BLaER1 (cell line): Measurements from ENCODE around the gene PTPRT.

Experiments used
- H3K27ac ChIP-seq: shearing (Covaris generic); formaldehyde crosslinking; 2 replicates; pipeline ENCODE4 v1.8.1; 2022
- H3K27me3 ChIP-seq: shearing (Covaris generic); formaldehyde crosslinking; 2 replicates; pipeline ENCODE4 v1.8.1; 2022
- H3K36me3 ChIP-seq: shearing (Covaris generic); formaldehyde crosslinking; 2 replicates; pipeline ENCODE4 v1.8.1; 2022
- H3K4me1 ChIP-seq: shearing (Covaris generic); formaldehyde crosslinking; 2 replicates; pipeline ENCODE4 v1.8.1; 2022
- H3K4me2 ChIP-seq: shearing (Covaris generic); formaldehyde crosslinking; 2 replicates; pipeline ENCODE4 v1.8.1; 2022
- H3K4me3 ChIP-seq: shearing (Covaris generic); formaldehyde crosslinking; 2 replicates; pipeline ENCODE4 v1.8.1; 2022
- H3K9ac ChIP-seq: shearing (Covaris generic); formaldehyde crosslinking; 2 replicates; pipeline ENCODE4 v1.8.1; 2022
- H3K9me3 ChIP-seq: shearing (Covaris generic); formaldehyde crosslinking; 2 replicates; pipeline ENCODE4 v1.8.1; 2022
- H4K20me1 ChIP-seq: shearing (Covaris generic); formaldehyde crosslinking; 2 replicates; pipeline ENCODE4 v1.8.1; 2022
- Cebpa-rat ChIP-seq: shearing (Covaris generic); IDR thresholded peaks from 2 replicates; pipeline ENCODE4 v1.8.1; 2022

Gene PTPRT

DNA sequence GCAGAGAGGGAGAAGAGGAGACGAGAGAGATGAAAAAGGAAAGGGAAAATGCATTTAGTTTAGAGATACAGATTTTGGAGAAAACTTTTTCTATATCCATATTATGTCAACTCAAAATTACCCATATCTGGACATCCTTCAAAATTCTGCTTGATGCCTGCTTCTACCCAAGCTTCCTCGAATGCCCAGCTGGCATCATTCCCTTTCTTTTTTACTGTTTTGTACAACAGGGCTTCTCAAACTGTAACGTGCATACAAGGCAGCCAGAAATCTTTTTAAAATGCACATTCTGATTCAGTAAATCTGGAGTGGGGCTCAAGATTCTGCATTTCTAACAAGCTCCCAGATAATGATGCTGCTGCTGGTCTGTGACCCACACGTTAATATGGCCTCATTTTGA, 1108.8 kb downstream of the PTPRT start:
- Histone ChIP-seq H3K36me3 (no peaks in the 10 kb centered on the region), H4K20me1 (no peaks in the 10 kb centered on the region), H3K27me3 (no peaks in the 10 kb centered on the region), H3K4me1 (no peaks in the 10 kb centered on the region), H3K4me3 (no peak overlapping the region), H3K9ac (no peak overlapping the region), H3K4me2 (no peak overlapping the region), H3K27ac (no peak overlapping the region), H3K9me3 (no peaks in the 10 kb centered on the region)
- TF ChIP-seq Cebpa-rat, result no peak

DNA sequence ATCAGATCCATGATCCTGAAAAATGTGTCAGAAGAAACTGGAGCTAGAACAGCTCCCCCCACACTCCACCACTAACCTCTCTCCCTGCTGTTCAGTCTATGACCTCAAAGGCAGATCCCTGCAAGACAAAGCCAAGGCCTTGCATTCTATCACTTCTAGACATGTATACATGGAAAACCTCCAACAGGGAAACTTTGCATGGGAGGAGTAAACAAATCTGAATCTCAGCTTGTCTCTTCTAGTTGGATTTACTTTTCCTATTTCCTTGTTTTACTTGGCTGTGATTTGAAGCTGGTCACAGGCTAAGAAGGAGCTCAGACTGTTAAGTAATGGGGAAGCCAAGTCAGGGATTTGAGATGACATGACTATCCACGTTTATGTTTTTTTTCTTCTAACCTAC, 1114.8 kb downstream of the PTPRT start:
- no peaks in the 10 kb centered on the region for H4K20me1 ChIP-seq
- no peaks in the 10 kb centered on the region for H3K27me3 ChIP-seq
- no peak for TF ChIP-seq Cebpa-rat
- no peak overlapping the region for H3K4me3 ChIP-seq
- no peak overlapping the region for H3K4me2 ChIP-seq
- H3K27ac ChIP-seq, result no peak overlapping the region
- no peaks in the 10 kb centered on the region for H3K4me1 ChIP-seq
- H3K9me3 ChIP-seq, result no peaks in the 10 kb centered on the region
- H3K36me3 ChIP-seq, result no peaks in the 10 kb centered on the region
- no peak overlapping the region for H3K9ac ChIP-seq

DNA sequence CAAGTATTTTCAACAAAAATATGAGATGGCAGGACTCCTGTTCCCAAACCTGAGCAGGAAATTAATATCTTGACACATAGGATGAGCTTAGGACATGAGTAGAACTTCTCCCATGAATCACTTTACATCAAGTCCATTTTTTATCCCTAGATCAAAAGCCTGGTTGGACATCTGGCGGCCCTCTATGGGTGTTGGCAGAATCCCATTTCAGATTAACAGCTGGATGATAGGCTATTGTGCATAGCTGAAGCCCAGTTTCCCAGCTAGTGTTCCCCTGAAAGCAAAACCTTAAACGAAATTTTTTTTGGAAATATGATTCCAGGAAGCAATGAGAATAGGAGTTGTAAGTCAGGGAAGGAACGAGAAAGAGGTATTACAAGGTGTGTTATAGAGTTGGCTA, 1122.1 kb downstream of the PTPRT start:
- Histone ChIP-seq H3K36me3 (no peaks in the 10 kb centered on the region), H4K20me1 (no peaks in the 10 kb centered on the region), H3K4me3 (no peak overlapping the region), H3K9ac (no peak overlapping the region), H3K9me3 (no peaks in the 10 kb centered on the region), H3K27ac (no peak overlapping the region), H3K27me3 (no peaks in the 10 kb centered on the region), H3K4me2 (no peak overlapping the region), H3K4me1 (no peaks in the 10 kb centered on the region)
- no peak for TF ChIP-seq Cebpa-rat

DNA sequence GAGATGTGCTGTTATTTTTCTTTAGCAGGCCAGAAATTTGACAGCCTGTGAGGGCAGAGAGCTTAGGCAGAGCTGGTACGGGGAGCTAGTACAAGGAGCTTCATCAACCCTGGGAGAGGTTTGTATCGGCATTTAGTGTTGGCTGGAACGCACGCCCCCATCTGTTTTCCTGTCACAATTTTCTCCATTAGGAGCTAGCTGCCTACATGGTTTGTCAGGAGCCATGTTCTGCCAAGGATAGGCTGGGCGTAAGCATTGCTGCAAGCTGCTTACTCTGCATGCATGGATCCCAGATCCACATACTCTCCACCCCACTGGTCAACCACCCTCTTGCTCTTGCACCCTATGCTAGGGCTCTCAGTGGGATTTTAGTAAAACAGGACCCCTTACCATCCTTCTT, 1122.5 kb downstream of the PTPRT start:
- H3K9me3 ChIP-seq, result no peaks in the 10 kb centered on the region
- H3K36me3 ChIP-seq, result no peaks in the 10 kb centered on the region
- no peaks in the 10 kb centered on the region for H3K4me1 ChIP-seq
- H3K4me3 ChIP-seq, result no peak overlapping the region
- no peaks in the 10 kb centered on the region for H3K27me3 ChIP-seq
- no peak overlapping the region for H3K4me2 ChIP-seq
- H3K27ac ChIP-seq, result no peak overlapping the region
- H4K20me1 ChIP-seq, result no peaks in the 10 kb centered on the region
- no peak for TF ChIP-seq Cebpa-rat
- no peak overlapping the region for H3K9ac ChIP-seq

DNA sequence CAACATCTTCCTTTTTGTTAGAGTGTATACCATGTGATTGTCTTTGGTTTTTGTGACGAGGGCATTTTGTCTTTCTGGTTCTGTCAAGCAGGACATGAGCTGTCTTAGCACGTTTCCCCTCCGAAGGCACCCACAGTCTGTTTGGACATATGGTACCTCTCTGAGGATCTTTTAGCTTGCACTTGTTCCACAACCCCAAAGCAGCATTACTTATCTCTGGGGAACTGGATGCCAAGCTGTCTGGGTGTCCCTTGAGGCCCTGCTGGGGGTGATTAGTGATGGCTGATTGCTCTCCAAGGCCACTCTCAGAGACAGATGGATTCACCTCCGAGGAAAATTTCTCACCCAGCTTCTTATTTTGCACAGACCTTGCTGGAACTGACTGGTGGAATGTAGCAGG, 1126.6 kb downstream of the PTPRT start:
- Histone ChIP-seq H3K9ac (no peak overlapping the region), H3K4me2 (no peak overlapping the region), H3K4me1 (no peaks in the 10 kb centered on the region), H4K20me1 (no peaks in the 10 kb centered on the region), H3K4me3 (no peak overlapping the region), H3K9me3 (no peaks in the 10 kb centered on the region), H3K27me3 (no peaks in the 10 kb centered on the region), H3K36me3 (no peaks in the 10 kb centered on the region), H3K27ac (no peak overlapping the region)
- no peak for TF ChIP-seq Cebpa-rat

DNA sequence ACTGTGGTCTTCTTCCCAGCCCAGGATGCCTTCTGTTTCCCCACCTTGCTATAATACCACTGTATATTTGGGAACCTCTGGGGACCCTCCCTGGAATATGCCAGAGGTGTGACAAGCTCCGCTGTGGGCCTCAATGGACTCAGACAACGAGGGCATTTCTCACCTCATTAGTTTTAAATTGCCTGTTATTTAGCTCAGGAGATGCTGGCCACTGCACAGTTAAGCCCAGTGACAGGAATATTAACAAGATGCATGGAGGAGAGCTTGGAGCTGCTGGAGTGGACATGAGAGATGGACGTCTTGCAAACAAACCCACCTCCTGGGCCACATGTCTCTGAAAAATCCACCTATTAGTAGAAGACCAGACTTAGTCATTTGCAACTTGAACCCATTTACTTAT, 1136.4 kb downstream of the PTPRT start:
- TF ChIP-seq Cebpa-rat, result no peak
- Histone ChIP-seq H3K4me1 (0 out of 2 replicates have a peak, but pooled peaks cover 4% of the 10 kb centered on the region), H3K9ac (no peak overlapping the region), H3K4me2 (no peak overlapping the region), H3K27ac (no peak overlapping the region), H3K27me3 (no peaks in the 10 kb centered on the region), H3K4me3 (no peak overlapping the region), H4K20me1 (no peaks in the 10 kb centered on the region), H3K36me3 (no peaks in the 10 kb centered on the region), H3K9me3 (no peaks in the 10 kb centered on the region)

DNA sequence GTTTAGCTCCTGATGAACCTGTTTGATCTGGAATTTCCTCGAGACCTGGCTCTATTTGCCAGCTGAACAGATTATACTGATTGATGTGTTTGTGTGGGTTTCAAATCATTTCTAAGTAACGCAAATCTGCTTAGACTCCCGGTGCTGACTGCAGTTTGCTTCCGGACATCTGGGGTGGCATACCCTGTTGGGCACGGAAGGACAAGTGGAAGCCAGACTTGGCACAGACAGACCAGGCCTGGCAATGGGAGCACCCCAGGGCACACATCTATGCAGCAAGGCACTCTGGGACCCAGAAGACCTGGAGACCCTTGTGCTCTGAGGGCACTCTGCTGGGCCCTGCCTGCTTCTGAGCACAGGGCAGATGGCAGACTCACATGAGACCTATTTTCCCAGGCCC, 1137.8 kb downstream of the PTPRT start:
- Histone ChIP-seq H3K27me3 (no peaks in the 10 kb centered on the region), H4K20me1 (no peaks in the 10 kb centered on the region), H3K4me1 (0 out of 2 replicates have a peak, but pooled peaks cover 4% of the 10 kb centered on the region), H3K27ac (no peak overlapping the region), H3K4me3 (no peak overlapping the region), H3K9ac (no peak overlapping the region), H3K4me2 (no peak overlapping the region), H3K9me3 (no peaks in the 10 kb centered on the region), H3K36me3 (no peaks in the 10 kb centered on the region)
- TF ChIP-seq Cebpa-rat, result no peak

DNA sequence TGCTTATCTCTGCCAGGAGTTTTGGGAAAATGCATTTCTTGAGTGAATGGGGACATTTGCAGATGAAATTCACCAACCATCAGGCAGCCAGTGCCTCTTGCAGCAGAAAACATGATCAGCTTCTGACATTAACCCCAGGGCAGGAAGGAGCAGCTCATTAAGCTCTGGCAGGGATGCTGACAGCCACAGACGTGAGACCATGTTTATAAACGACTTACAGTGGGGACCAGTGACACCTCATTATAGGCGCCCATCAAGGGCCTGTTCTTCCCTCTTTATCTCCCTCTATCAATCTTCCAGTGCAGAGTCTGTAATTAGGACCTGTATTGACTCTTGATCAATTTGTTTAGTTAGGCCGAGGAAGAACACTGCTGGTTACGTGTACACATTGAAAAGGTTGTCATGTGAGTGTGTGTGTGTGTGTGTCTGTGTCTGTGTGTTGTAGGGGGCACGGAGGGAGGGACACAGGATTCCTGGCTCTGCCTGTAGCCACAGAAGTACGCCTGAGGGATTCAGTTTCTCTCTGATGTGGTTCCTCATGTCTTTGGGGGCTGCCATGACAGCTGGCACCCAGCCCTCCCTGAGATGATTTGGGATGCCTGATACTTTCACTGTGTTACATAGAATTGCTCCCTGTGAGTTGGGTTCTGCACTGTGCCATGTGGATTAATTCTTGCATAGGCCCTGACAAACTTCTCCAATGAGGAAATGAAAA, 1143.2 kb downstream of the PTPRT start:
- H3K4me3 ChIP-seq, result no peak overlapping the region
- no peaks in the 10 kb centered on the region for H3K27me3 ChIP-seq
- no peak overlapping the region for H3K27ac ChIP-seq
- 0 out of 2 replicates have a peak, but pooled peaks cover 3% of the 10 kb centered on the region for H3K4me1 ChIP-seq
- H3K36me3 ChIP-seq, result no peaks in the 10 kb centered on the region
- TF ChIP-seq Cebpa-rat, result no peak
- no peak overlapping the region for H3K4me2 ChIP-seq
- H3K9ac ChIP-seq, result no peak overlapping the region
- H3K9me3 ChIP-seq, result no peaks in the 10 kb centered on the region
- no peaks in the 10 kb centered on the region for H4K20me1 ChIP-seq

DNA sequence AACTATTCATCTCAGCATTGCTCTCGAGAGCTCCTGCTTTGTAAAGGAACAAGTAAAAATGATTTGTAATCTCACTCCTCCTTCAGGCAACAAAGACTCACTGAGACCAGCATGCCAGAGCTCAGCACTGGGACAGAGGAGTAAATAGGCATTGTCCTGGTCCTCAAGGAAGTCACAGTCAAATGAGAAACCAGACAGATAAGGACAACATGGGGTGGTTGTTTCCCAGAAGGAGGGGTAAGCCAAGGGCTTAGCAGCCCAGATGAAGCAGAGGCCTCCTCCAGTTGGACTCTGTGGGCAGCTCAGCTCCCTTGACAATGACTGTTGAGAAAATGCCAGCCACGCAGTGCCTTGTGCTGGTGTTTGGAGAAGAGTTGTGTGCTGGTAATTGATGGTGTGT, 1145.8 kb downstream of the PTPRT start:
- Histone ChIP-seq H3K4me3 (no peak overlapping the region), H3K27ac (no peak overlapping the region), H3K9ac (no peak overlapping the region), H3K4me1 (no peaks in the 10 kb centered on the region), H3K9me3 (no peaks in the 10 kb centered on the region), H3K4me2 (no peak overlapping the region), H4K20me1 (no peaks in the 10 kb centered on the region), H3K36me3 (no peaks in the 10 kb centered on the region), H3K27me3 (no peaks in the 10 kb centered on the region)
- no peak for TF ChIP-seq Cebpa-rat

DNA sequence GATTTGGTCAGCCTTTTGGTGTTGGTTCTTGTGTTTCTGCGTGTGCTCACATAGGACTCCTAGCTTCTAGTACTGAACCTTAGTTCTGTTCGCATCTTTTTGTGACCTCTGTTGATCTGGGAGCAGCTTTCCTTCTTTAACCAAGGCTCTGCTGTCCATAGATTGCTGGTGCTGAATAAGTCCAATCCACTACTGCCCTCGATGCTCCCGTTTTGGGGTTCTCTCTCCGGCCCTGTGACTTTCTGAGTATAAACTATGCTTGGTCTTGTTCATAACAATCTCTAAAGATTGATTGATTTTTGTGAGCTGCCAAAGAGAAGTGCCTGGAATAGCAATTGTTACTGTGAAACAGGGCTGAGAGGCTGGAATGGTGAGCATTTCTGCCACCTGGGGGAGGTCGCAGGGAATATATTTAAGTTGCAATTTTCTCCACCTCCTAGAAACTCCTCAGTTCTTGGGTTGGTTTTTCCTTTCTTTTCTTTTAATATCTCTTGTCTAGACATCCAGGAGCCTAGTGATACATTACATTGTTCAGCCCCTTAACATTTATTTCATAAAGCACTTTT, 1148.6 kb downstream of the PTPRT start:
- H3K4me1 ChIP-seq, result no peaks in the 10 kb centered on the region
- no peaks in the 10 kb centered on the region for H4K20me1 ChIP-seq
- H3K4me2 ChIP-seq, result no peak overlapping the region
- H3K9me3 ChIP-seq, result no peaks in the 10 kb centered on the region
- TF ChIP-seq Cebpa-rat, result no peak
- H3K36me3 ChIP-seq, result no peaks in the 10 kb centered on the region
- no peaks in the 10 kb centered on the region for H3K27me3 ChIP-seq
- no peak overlapping the region for H3K27ac ChIP-seq
- H3K4me3 ChIP-seq, result no peak overlapping the region
- H3K9ac ChIP-seq, result no peak overlapping the region
